Astrocyte of the spinal cord (primary cell): Measurements from ENCODE around the gene PCAT7.

Experiments used
- DNase-seq: peaks from one replicate; pipeline ENCODE4 v3.0.0; 2011; ENCODE audit warnings: low read depth, low spot score
- H3K4me3 ChIP-seq: 2 replicates; pipeline ENCODE4 v1.5.1; 2011; ENCODE audit warnings: low read depth, mild to moderate bottlenecking, low read length, moderate library complexity
- in situ Hi-C: cut with HindIII; loops from 2 replicates; pipeline ENCODE4 v1.10.0; 2017; ENCODE audit warnings: low sequenced_read_pairs
- TF ChIP-seq, protein P1 (sequence below): IDR thresholded peaks from 2 replicates; pipeline ENCODE4 v1.5.1; 2012; ENCODE audit warnings: low read depth, mild to moderate bottlenecking, low read length, inconsistent platforms

The PCAT7 gene

DNA sequence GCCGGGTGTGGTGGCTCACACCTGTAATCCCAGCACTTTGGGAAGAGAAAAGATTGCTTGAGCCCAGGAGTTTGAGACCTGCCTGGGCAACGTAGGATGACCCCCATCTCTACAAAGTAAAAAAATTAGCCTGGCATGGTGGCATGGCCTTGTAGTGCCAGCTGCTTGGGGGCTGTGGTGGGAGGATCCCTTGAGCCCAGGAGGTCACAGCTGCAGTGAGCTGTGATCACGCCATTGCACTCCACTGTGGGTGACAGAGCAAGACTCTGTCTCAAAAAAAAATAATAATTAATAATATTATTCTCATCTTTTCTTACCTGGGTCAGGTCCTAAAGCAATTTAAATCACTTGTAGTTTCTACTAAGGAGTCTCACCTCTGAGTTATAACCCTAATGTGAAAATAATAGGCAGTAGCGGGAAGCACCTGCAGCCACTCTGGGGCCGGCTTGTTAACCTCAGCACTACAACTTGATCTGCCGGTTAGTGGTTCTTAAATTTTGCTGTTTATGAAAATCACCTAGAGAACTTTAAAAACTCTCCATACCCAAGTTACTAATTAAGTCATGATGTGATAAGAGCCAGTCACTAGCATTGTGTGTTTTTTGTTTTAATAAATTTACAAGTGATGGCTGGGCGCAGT lies 29.4 kb upstream of the PCAT7 start:
- in situ Hi-C loops, result no loop called here
- no peak overlapping the region for H3K4me3 ChIP-seq
- TF ChIP-seq, protein P1, sequence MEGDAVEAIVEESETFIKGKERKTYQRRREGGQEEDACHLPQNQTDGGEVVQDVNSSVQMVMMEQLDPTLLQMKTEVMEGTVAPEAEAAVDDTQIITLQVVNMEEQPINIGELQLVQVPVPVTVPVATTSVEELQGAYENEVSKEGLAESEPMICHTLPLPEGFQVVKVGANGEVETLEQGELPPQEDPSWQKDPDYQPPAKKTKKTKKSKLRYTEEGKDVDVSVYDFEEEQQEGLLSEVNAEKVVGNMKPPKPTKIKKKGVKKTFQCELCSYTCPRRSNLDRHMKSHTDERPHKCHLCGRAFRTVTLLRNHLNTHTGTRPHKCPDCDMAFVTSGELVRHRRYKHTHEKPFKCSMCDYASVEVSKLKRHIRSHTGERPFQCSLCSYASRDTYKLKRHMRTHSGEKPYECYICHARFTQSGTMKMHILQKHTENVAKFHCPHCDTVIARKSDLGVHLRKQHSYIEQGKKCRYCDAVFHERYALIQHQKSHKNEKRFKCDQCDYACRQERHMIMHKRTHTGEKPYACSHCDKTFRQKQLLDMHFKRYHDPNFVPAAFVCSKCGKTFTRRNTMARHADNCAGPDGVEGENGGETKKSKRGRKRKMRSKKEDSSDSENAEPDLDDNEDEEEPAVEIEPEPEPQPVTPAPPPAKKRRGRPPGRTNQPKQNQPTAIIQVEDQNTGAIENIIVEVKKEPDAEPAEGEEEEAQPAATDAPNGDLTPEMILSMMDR, result no peak
- no peak for DNase-seq

DNA sequence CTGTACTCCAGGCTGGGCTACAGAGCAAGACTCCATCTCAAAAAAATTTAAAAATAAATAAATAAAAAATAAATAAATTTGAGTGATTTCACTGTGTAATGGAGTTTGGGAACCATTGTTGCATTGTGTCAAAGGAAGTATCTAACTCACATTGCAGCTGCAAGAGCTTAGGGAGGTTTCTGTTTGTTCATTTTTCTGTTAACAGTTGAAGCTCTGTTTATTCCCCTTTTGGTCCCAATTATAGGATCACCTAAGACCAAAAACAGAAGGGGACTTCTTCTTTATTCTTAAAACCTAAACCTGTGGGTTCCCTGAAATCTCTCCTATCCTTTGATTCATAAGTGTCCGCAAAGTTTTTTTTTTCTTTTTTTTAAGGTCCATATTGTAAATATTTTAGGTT lies 28.6 kb upstream of the PCAT7 start:
- no peak overlapping the region for H3K4me3 ChIP-seq
- no peak for DNase-seq
- in situ Hi-C loops, result no loop called here
- TF ChIP-seq, protein P1, result no peak

DNA sequence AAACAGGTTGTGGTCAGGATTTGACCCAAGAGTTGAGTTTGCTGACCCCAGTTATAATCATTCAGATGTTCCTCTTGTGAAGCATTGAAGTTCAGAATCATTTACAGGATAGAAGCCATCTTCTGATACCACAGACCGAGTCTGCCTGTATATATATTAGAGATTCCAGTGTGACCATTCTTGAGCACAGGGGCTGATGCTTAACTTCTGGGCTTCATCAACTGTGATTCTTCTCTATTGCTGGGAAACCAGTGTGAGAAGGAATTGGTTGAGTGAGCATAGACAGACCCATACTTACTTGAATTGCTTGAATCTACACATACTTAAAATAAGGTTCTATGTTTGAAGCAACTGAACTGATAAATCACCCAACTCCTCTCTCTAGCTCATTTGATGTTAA lies 27.9 kb upstream of the PCAT7 start:
- no peak for DNase-seq
- in situ Hi-C loops, result no loop called here
- H3K4me3 ChIP-seq, result no peak overlapping the region
- TF ChIP-seq, protein P1, result no peak

DNA sequence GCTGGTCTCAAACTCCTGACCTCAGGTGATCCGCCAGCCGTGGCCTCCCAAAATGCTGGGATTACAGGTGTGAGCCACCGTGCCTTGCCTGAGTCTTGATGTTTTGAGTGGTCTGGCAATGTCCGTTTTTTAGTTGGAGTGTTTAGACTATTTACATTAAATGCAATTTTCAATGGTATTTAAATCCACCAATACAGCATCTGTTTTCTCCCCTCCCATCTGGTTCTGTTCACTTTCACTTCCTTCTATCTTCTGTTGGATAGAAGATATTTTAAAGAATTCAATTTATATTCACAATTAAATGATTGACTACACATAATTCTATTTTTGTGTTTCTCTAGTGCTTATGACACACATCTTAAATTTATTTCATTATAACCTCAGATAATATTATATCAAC lies 26.0 kb upstream of the PCAT7 start:
- in situ Hi-C loops, result no loop called here
- no peak for DNase-seq
- TF ChIP-seq, protein P1, result no peak
- no peak overlapping the region for H3K4me3 ChIP-seq

DNA sequence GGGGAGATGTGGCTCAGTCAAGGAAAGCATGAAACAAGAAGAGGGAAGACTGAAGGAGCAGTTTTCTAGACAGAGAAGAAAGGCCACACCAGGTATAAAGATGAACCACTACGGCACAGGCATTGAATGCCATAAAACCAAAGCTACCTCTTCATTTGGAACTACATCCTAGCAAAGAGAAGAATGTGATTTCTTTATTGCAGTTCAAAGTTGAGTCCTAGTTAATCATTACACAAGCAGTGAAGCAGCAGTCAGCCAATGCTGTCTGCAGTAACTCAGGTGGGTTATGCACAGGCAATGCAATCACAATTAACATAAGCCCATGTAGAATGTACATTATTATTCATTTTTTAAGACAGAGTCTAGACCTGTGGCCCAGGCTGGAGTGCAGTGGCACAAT lies 21.7 kb upstream of the PCAT7 start:
- H3K4me3 ChIP-seq, result no peak overlapping the region
- in situ Hi-C loops, result no loop called here
- no peak for DNase-seq
- TF ChIP-seq, protein P1, result no peak

DNA sequence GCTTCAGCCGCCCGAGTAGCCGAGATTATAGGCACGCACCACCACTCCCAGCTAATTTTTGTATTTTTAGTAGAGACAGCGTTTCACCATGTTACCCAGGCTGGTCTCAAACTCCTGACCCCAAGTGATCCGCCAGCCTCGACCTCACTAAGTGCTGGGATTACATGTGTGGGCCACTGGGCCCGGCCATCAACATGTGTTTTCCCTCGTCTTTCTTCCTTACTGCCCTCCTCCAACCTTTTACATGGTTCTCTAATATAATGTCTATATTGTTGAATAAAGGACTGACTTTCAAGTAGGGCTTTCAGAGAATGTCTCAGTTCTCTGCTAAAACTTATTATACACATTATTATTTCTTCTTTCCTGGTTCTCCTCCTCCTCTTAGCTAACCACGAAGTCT lies 21.3 kb upstream of the PCAT7 start:
- no peak for DNase-seq
- H3K4me3 ChIP-seq, result no peak overlapping the region
- in situ Hi-C loops, result no loop called here
- TF ChIP-seq, protein P1, result no peak
